K562 (cell line): ENCODE measurements around the gene AUNIP. TPM values are rescaled to one million over a fixed set of nuclear protein-coding genes. Genes with fewer than 3 reads are reported as not detected.

Experiments
- CREB5 ChIP-seq: fragments of 250-450 bp; sonication (Bioruptor Pico); IDR thresholded peaks from 2 replicates; pipeline ENCODE4 v1.5.0; 2020; ENCODE audit warnings: mild to moderate bottlenecking
- DIDO1 ChIP-seq: fragments of 450-650 bp; IDR thresholded peaks from 2 replicates; pipeline ENCODE4 v1.6.1; 2016; ENCODE audit warnings: low read depth, missing biosample characterization, missing genetic modification characterization
- KDM5B ChIP-seq: fragments of 200-600 bp; sonication (generic); IDR thresholded peaks from 2 replicates; pipeline ENCODE4 v1.6.1; 2012; ENCODE audit warnings: low read depth, mild to moderate bottlenecking, moderate library complexity, low read length, control low read depth, inconsistent platforms; ENCODE audit not compliant: insufficient replicate concordance
- MCM2 ChIP-seq: fragments of 450-650 bp; IDR thresholded peaks from 2 replicates; pipeline ENCODE4 v1.6.1; 2017; ENCODE audit warnings: low read depth, mild to moderate bottlenecking
- MECOM ChIP-seq: fragments of 250-450 bp; sonication (Bioruptor Pico); IDR thresholded peaks from 2 replicates; pipeline ENCODE4 v1.8.0; 2022; ENCODE audit warnings: inconsistent platforms
- RAD21 ChIP-seq, 2 experiments: fragments of 250-450 bp in 1 of 2; fragments of 450-650 bp in 1 of 2; sonication (Bioruptor Pico) in 1 of 2; formaldehyde crosslinking in 1 of 2; IDR thresholded peaks in 1 of 2; conservative IDR thresholded peaks in 1 of 2; 2 replicates each; pipeline versions ENCODE4 v1.4.0 to v1.8.0; 2020 to 2022; ENCODE audit warnings: mild to moderate bottlenecking in 2 of 2, moderate library complexity in 1 of 2
- SFPQ ChIP-seq: fragments of 200-400 bp; formaldehyde crosslinking; IDR thresholded peaks from 2 replicates; pipeline ENCODE4 v1.6.1; 2017; ENCODE audit warnings: mild to moderate bottlenecking, low read depth, low read length, moderate library complexity
- SRSF9 ChIP-seq: fragments of 200-400 bp; formaldehyde crosslinking; IDR thresholded peaks from 2 replicates; pipeline ENCODE4 v1.6.1; 2017; ENCODE audit warnings: low read depth, low read length, borderline replicate concordance
- ZFX ChIP-seq: sonication (generic); formaldehyde crosslinking; IDR thresholded peaks from 2 replicates; pipeline ENCODE4 v1.8.0; 2022; ENCODE audit warnings: mild to moderate bottlenecking, missing genetic modification reagents, moderate library complexity
- polyA plus RNA-seq, 8 experiments: library from polyadenylated mRNA; depleted of rRNA in 4 of 8; stranded (reverse) in 5 of 8; unstranded in 3 of 8; fragments of >200 nt; fragmentation: Nextera tagmentation in 2 of 8; fragmentation: Illumina TruSeq in 1 of 8; extraction: Ambion mirVana in 2 of 8; extraction: Trizol in 1 of 8; gene quantifications; 2 replicates each; pipeline versions ENCODE4 v1.2.1 to v1.2.3, GENCODE V29; 2011 to 2014; ENCODE audit warnings: inconsistent platforms in 1 of 8, missing spikeins in 1 of 8
- total RNA-seq, 7 experiments: library from RNA; depleted of rRNA in 6 of 7; stranded (reverse); fragments of >200 nt in 6 of 7; fragmentation: Illumina TruSeq in 2 of 7; extraction: Trizol in 2 of 7; gene quantifications; 2 replicates each; pipeline versions ENCODE4 v1.2.1 to v1.2.3, GENCODE V29; 2011 to 2021; ENCODE audit warnings: low replicate concordance in 1 of 7
- TF ChIP-seq, protein P1 (sequence below): fragments of 200-600 bp; sonication (generic); IDR thresholded peaks from one replicate; pipeline ENCODE4 v1.6.1; 2012; ENCODE audit warnings: mild to moderate bottlenecking, low read depth, low read length, inconsistent platforms

Gene AUNIP
- total and polyA plus RNA-seq, 9 of the 15 experiments (the other 6 are each of a cell fraction or from before 2014, with no cell fraction given) = 12.1 to 53.8 (median 47.1) TPM

DNA sequence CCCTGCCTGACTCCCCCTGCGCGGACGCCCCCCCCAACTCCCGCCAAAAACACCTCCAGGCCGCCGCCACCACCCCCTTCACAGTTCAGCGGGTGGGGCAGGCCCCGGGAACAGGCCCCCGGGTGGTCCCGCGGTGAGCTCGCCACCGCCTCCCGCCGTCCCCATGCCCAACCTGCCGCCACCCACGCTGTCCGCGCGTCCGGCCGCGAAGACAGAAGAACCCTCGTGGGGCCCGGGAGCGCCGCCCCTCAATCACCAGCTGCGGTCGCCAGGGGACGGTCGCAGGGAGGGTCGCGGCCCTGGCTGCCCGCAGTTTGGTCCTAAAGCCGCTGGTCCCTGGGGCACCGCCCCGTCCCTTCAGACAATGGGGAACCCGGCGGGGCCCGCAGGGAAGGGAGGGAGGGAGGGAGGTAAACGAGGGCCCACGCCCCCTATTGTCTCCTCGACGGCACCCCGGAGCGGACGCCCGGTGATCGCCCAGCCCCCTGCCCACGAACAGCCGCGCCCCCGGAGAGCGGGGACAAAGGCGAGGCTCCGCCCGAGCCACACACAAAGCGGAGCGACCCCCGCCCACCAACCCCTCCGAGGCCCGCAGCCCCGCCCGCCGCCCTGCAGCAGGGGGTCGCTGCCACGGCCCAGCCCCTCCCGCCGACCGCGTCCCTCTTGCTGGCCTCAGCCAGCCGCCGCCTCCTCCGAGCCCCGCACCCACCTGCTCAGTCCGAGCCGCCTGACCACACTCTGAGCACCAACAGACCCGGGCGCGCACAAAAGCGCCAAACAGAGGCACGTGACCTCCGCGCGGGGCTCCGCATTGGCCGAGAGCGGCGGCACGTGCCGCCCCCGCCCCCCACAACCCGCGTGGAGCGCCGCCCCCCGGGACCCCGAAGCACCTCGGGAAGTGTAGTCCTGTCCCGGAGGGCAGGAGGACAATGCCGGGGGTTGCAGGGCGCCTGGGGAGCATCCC is 46.7 kb upstream of the AUNIP start, which contains the start of gene STMN1 (continued):
- TF ChIP-seq, protein P1, sequence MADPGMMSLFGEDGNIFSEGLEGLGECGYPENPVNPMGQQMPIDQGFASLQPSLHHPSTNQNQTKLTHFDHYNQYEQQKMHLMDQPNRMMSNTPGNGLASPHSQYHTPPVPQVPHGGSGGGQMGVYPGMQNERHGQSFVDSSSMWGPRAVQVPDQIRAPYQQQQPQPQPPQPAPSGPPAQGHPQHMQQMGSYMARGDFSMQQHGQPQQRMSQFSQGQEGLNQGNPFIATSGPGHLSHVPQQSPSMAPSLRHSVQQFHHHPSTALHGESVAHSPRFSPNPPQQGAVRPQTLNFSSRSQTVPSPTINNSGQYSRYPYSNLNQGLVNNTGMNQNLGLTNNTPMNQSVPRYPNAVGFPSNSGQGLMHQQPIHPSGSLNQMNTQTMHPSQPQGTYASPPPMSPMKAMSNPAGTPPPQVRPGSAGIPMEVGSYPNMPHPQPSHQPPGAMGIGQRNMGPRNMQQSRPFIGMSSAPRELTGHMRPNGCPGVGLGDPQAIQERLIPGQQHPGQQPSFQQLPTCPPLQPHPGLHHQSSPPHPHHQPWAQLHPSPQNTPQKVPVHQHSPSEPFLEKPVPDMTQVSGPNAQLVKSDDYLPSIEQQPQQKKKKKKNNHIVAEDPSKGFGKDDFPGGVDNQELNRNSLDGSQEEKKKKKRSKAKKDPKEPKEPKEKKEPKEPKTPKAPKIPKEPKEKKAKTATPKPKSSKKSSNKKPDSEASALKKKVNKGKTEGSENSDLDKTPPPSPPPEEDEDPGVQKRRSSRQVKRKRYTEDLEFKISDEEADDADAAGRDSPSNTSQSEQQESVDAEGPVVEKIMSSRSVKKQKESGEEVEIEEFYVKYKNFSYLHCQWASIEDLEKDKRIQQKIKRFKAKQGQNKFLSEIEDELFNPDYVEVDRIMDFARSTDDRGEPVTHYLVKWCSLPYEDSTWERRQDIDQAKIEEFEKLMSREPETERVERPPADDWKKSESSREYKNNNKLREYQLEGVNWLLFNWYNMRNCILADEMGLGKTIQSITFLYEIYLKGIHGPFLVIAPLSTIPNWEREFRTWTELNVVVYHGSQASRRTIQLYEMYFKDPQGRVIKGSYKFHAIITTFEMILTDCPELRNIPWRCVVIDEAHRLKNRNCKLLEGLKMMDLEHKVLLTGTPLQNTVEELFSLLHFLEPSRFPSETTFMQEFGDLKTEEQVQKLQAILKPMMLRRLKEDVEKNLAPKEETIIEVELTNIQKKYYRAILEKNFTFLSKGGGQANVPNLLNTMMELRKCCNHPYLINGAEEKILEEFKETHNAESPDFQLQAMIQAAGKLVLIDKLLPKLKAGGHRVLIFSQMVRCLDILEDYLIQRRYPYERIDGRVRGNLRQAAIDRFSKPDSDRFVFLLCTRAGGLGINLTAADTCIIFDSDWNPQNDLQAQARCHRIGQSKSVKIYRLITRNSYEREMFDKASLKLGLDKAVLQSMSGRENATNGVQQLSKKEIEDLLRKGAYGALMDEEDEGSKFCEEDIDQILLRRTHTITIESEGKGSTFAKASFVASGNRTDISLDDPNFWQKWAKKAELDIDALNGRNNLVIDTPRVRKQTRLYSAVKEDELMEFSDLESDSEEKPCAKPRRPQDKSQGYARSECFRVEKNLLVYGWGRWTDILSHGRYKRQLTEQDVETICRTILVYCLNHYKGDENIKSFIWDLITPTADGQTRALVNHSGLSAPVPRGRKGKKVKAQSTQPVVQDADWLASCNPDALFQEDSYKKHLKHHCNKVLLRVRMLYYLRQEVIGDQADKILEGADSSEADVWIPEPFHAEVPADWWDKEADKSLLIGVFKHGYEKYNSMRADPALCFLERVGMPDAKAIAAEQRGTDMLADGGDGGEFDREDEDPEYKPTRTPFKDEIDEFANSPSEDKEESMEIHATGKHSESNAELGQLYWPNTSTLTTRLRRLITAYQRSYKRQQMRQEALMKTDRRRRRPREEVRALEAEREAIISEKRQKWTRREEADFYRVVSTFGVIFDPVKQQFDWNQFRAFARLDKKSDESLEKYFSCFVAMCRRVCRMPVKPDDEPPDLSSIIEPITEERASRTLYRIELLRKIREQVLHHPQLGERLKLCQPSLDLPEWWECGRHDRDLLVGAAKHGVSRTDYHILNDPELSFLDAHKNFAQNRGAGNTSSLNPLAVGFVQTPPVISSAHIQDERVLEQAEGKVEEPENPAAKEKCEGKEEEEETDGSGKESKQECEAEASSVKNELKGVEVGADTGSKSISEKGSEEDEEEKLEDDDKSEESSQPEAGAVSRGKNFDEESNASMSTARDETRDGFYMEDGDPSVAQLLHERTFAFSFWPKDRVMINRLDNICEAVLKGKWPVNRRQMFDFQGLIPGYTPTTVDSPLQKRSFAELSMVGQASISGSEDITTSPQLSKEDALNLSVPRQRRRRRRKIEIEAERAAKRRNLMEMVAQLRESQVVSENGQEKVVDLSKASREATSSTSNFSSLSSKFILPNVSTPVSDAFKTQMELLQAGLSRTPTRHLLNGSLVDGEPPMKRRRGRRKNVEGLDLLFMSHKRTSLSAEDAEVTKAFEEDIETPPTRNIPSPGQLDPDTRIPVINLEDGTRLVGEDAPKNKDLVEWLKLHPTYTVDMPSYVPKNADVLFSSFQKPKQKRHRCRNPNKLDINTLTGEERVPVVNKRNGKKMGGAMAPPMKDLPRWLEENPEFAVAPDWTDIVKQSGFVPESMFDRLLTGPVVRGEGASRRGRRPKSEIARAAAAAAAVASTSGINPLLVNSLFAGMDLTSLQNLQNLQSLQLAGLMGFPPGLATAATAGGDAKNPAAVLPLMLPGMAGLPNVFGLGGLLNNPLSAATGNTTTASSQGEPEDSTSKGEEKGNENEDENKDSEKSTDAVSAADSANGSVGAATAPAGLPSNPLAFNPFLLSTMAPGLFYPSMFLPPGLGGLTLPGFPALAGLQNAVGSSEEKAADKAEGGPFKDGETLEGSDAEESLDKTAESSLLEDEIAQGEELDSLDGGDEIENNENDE = no peak
- TF ChIP-seq RAD21 (CRISPR knock-in tag; conservative IDR thresholded peaks at IDR 0.05 in 1 of 2, IDR thresholded peaks at IDR 0.05 in 1 of 2) (peak in 1 of 2 experiments; percentile 20; a peak in 1 of 4 replicates), SFPQ (no peak), KDM5B (peak; percentile 96), DIDO1 (peak; percentile 47; the same call in 1 of the 2 replicates), SRSF9 (no peak), MECOM (CRISPR knock-in tag) (no peak), MCM2 (no peak), ZFX (CRISPR knock-in tag) (peak; percentile 75), CREB5 (no peak)
